OCI-LY1 (cell line): ENCODE data around the gene PIEZO1.

Experiments
- CTCF ChIP-seq: fragments of 200-600 bp; sonication (generic), shearing (Covaris generic); IDR thresholded peaks from 2 replicates; pipeline ENCODE4 v1.5.1; 2017; ENCODE audit warnings: mild to moderate bottlenecking, antibody characterized with exemption, low read length, moderate library complexity, mixed read lengths
- EZH2 ChIP-seq: fragments of 200-600 bp; sonication (generic), shearing (Covaris generic); IDR thresholded peaks from 2 replicates; pipeline ENCODE4 v1.8.0; 2017; ENCODE audit warnings: borderline replicate concordance, mixed run types, mild to moderate bottlenecking, antibody characterized with exemption, low read length, moderate library complexity, mixed read lengths

GRCh38 chr16:88742896-88743605, 42.0 kb downstream of the PIEZO1 start:
- TF ChIP-seq CTCF (no peak), EZH2 (no peak)
